IMR-90 (cell line): Measurements from ENCODE around the gene ADGRA1. TPM values are rescaled to one million over a fixed set of nuclear protein-coding genes. Genes with fewer than 3 reads are reported as not detected.

Experiments used
- ATAC-seq: fragments of 200-7000 bp; cut with Tn5 transposase; 2 replicates; pipeline ENCODE4 v1.9.1; 2020; ENCODE audit warnings: low read depth, mild to moderate bottlenecking, moderate library complexity
- BruUV-seq: library from RNA; stranded (reverse); fragments of 400-500 nt; replicated peaks from 2 replicates; lab custom pipeline; 2021; lab: Mats Ljungman, UMichigan
- CTCF ChIA-PET: fragments of 300-600 bp; formaldehyde crosslinking; extraction: SDS; loops from one replicate; lab custom pipeline; 2021; ENCODE audit warnings: antibody characterized with exemption; lab: Yijun Ruan, JAX
- POLR2A ChIA-PET: fragments of 300-600 bp; sonication (Branson Sonifier 250); formaldehyde crosslinking; loops from one replicate; lab custom pipeline; 2022; ENCODE audit warnings: antibody characterized with exemption; ENCODE audit not compliant: unreplicated experiment; lab: Charles Lee
- DNase-seq: peaks from one replicate; pipeline ENCODE4 v3.0.0; 2013
- H2AFZ ChIP-seq: replicated peaks from 2 replicates; pipeline ENCODE3; 2013; ENCODE audit warnings: low read length, mild to moderate bottlenecking; ENCODE audit not compliant: poor library complexity
- H2AK5ac ChIP-seq: 2 replicates; pipeline ENCODE4 v1.6.1; 2013; ENCODE audit warnings: low read depth, low read length, inconsistent platforms
- H2AK9ac ChIP-seq: replicated peaks from 2 replicates; pipeline ENCODE3; 2013; ENCODE audit warnings: mild to moderate bottlenecking, low read depth, low read length, moderate library complexity; ENCODE audit not compliant: poor library complexity
- H2BK120ac ChIP-seq: 2 replicates; pipeline ENCODE4 v1.6.1; 2013; ENCODE audit warnings: low read depth, low read length, inconsistent platforms
- H2BK15ac ChIP-seq: 3 replicates; pipeline ENCODE4 v1.6.1; 2013; ENCODE audit warnings: low read depth, low read length, inconsistent platforms
- H2BK20ac ChIP-seq: 2 replicates; pipeline ENCODE4 v1.6.1; 2013; ENCODE audit warnings: low read depth, mild to moderate bottlenecking, inconsistent platforms, low read length, moderate library complexity
- H2BK5ac ChIP-seq: 2 replicates; pipeline ENCODE4 v1.6.1; 2013; ENCODE audit warnings: mild to moderate bottlenecking, low read depth, low read length, inconsistent platforms; ENCODE audit not compliant: poor library complexity, severe bottlenecking
- H3K14ac ChIP-seq: replicated peaks from 2 replicates; pipeline ENCODE4 v1.6.1; 2013; ENCODE audit warnings: low read depth, low read length, inconsistent platforms
- H3K18ac ChIP-seq: 2 replicates; pipeline ENCODE4 v1.6.1; 2013; ENCODE audit warnings: low read depth, low read length, control low read depth
- H3K23ac ChIP-seq: 2 replicates; pipeline ENCODE4 v1.6.1; 2013; ENCODE audit warnings: low read depth, low read length, inconsistent platforms
- H3K27ac ChIP-seq: 2 replicates; pipeline ENCODE4 v1.5.1; 2013; ENCODE audit warnings: mild to moderate bottlenecking, control low read depth, low read length; ENCODE audit not compliant: insufficient read depth
- H3K27me3 ChIP-seq: 2 replicates; pipeline ENCODE4 v1.6.1; 2013; ENCODE audit warnings: low read length; ENCODE audit not compliant: control insufficient read depth, insufficient read depth
- H3K36me3 ChIP-seq: 2 replicates; pipeline ENCODE4 v1.6.1; 2013; ENCODE audit warnings: low read length, mixed read lengths; ENCODE audit not compliant: control insufficient read depth, insufficient read depth
- H3K4ac ChIP-seq: 2 replicates; pipeline ENCODE4 v1.6.1; 2013; ENCODE audit warnings: low read depth, low read length, inconsistent platforms
- H3K4me1 ChIP-seq: 2 replicates; pipeline ENCODE4 v1.6.1; 2013; ENCODE audit warnings: low read length, mixed read lengths; ENCODE audit not compliant: control insufficient read depth, insufficient read depth
- H3K4me2 ChIP-seq: 2 replicates; pipeline ENCODE4 v1.6.1; 2013; ENCODE audit warnings: low read depth, mild to moderate bottlenecking, control low read depth, low read length, moderate library complexity
- H3K4me3 ChIP-seq: 2 replicates; pipeline ENCODE4 v1.5.1; 2013; ENCODE audit warnings: low read depth, mild to moderate bottlenecking, control low read depth, low read length, moderate library complexity; ENCODE audit not compliant: insufficient read depth
- H3K56ac ChIP-seq: 2 replicates; pipeline ENCODE4 v1.6.1; 2013; ENCODE audit warnings: low read length, inconsistent platforms; ENCODE audit not compliant: insufficient read depth; ENCODE audit errors: extremely low read depth
- H3K79me1 ChIP-seq, 2 experiments: 2 replicates each; pipeline ENCODE4 v1.6.1; 2013; ENCODE audit warnings: low read length in 2 of 2, inconsistent platforms in 1 of 2, low read depth in 1 of 2
- H3K9ac ChIP-seq: 2 replicates; pipeline ENCODE4 v1.6.1; 2013; ENCODE audit warnings: low read depth, low read length, control low read depth
- H3K9me1 ChIP-seq: 2 replicates; pipeline ENCODE4 v1.6.1; 2013; ENCODE audit warnings: low read length, inconsistent platforms; ENCODE audit not compliant: insufficient read depth
- H3K9me3 ChIP-seq: 2 replicates; pipeline ENCODE4 v1.6.1; 2013; ENCODE audit warnings: low read length; ENCODE audit not compliant: control insufficient read depth, insufficient read depth
- H4K20me1 ChIP-seq: 2 replicates; pipeline ENCODE4 v1.6.1; 2013; ENCODE audit warnings: low read length, inconsistent platforms; ENCODE audit not compliant: insufficient read depth
- H4K5ac ChIP-seq: 2 replicates; pipeline ENCODE4 v1.6.1; 2013; ENCODE audit warnings: mild to moderate bottlenecking, low read depth, low read length, control low read depth
- H4K8ac ChIP-seq, 2 experiments: 2 replicates each; pipeline ENCODE4 v1.6.1; 2013; ENCODE audit warnings: low read depth in 2 of 2, low read length in 2 of 2, control low read depth in 1 of 2, inconsistent platforms in 1 of 2
- H4K91ac ChIP-seq: 2 replicates; pipeline ENCODE4 v1.6.1; 2013; ENCODE audit warnings: low read depth, low read length, inconsistent platforms; ENCODE audit not compliant: insufficient read depth
- BHLHE40 ChIP-seq: fragments of 150-350 bp; IDR thresholded peaks from 2 replicates; pipeline ENCODE4 v1.6.1; 2016; ENCODE audit warnings: mild to moderate bottlenecking, low read depth, low read length
- CEBPB ChIP-seq: IDR thresholded peaks from 2 replicates; pipeline ENCODE4 v1.6.1; 2012; ENCODE audit warnings: low read depth, low read length, improper control_type of control experiment
- CHD1 ChIP-seq: IDR thresholded peaks from 2 replicates; pipeline ENCODE4 v1.6.1; 2012; ENCODE audit warnings: low read depth, low read length, improper control_type of control experiment
- FOS ChIP-seq: fragments of 150-350 bp; IDR thresholded peaks from 2 replicates; pipeline ENCODE4 v1.6.1; 2016; ENCODE audit warnings: low read depth, low read length
- MAFK ChIP-seq: IDR thresholded peaks from 2 replicates; pipeline ENCODE4 v1.6.1; 2012; ENCODE audit warnings: low read depth, low read length, improper control_type of control experiment
- MAZ ChIP-seq: IDR thresholded peaks from 2 replicates; pipeline ENCODE4 v1.6.1; 2012; ENCODE audit warnings: low read depth, mild to moderate bottlenecking, low read length, improper control_type of control experiment, moderate library complexity, borderline replicate concordance
- POLR2A ChIP-seq: IDR thresholded peaks from 2 replicates; pipeline ENCODE4 v1.6.1; 2012; ENCODE audit warnings: mild to moderate bottlenecking, low read depth, low read length
- RAD21 ChIP-seq: IDR thresholded peaks from 2 replicates; pipeline ENCODE4 v1.6.1; 2012; ENCODE audit warnings: low read length, improper control_type of control experiment
- RCOR1 ChIP-seq: IDR thresholded peaks from 2 replicates; pipeline ENCODE4 v1.6.1; 2012; ENCODE audit warnings: mild to moderate bottlenecking, low read length, improper control_type of control experiment; ENCODE audit not compliant: insufficient replicate concordance
- RFX5 ChIP-seq: IDR thresholded peaks from 2 replicates; pipeline ENCODE4 v1.8.0; 2012; ENCODE audit warnings: low read depth, mild to moderate bottlenecking, low read length, moderate library complexity
- USF2 ChIP-seq: fragments of 150-350 bp; IDR thresholded peaks from 2 replicates; pipeline ENCODE4 v1.6.1; 2017; ENCODE audit warnings: mild to moderate bottlenecking, antibody characterized with exemption, low read length, low read depth
- WGBS, 2 experiments: methylation state at CpG; one replicate each; pipeline versions ENCODE4 v1.1.5 to v1.1.7; 2013; ENCODE audit warnings: missing lambda C conversion rate in 2 of 2; ENCODE audit not compliant: insufficient read length in 1 of 2; ENCODE audit errors: extremely low coverage in 2 of 2; 5-methylcytosine and 5-hydroxymethylcytosine counted together
- dilution Hi-C: fragments of 300-500 bp; cut with HindIII; formaldehyde crosslinking; loops from one replicate; pipeline ENCODE4 v1.14.3; 2018; ENCODE audit warnings: low sequenced_read_pairs; ENCODE audit not compliant: unreplicated experiment
- in situ Hi-C: fragments of 300-500 bp; cut with MboI; formaldehyde crosslinking; loops from 3 replicates; pipeline ENCODE4 v1.14.3; 2019; ENCODE audit warnings: low sequenced_read_pairs, inconsistent platforms, mixed read lengths
- intact Hi-C: fragments of 100-400 bp; cut with micrococcal nuclease; formaldehyde crosslinking; loops from 2 replicates; pipeline ENCODE4 v1.10.0; 2022
- polyA plus RNA-seq, 3 experiments: library from polyadenylated mRNA; depleted of rRNA; stranded (reverse); fragments of >200 nt; gene quantifications; 2 replicates each; pipeline ENCODE4 v1.2.3, GENCODE V29; 2012; ENCODE audit warnings: low replicate concordance in 1 of 3
- total RNA-seq: library from RNA; depleted of rRNA; stranded (reverse); fragments of >200 nt; gene quantifications from 2 replicates; pipeline ENCODE4 v1.2.3, GENCODE V29; 2012
- TF ChIP-seq, protein P1 (sequence below): fragments of 150-350 bp; IDR thresholded peaks from 2 replicates; pipeline ENCODE4 v1.6.1; 2016; ENCODE audit warnings: low read depth, mild to moderate bottlenecking, low read length, moderate library complexity, borderline replicate concordance

Gene ADGRA1
- total and polyA plus RNA-seq, 2 of the 4 experiments (the other 2 are of a cell fraction) = not detected

- H3K27me3 ChIP-seq = peaks cover 2% of the 10 kb centered on the region
- peak overlapping the region; percentile 72 for H2AK9ac ChIP-seq
- H3K9ac ChIP-seq = no peak overlapping the region
- H4K20me1 ChIP-seq = no peaks in the 10 kb centered on the region
- ATAC-seq (no peak), DNase-seq (no peak)
- H3K4me3 ChIP-seq = no peak overlapping the region
- WGBS, 2 experiments = 78% methylated on average over 7 of the region's 34 CpGs; no CpG with 5 or more reads in 1 of the 2 experiments
- no peak overlapping the region for H2BK20ac ChIP-seq
- ChIA-PET POLR2A (no interaction called here), CTCF (interaction anchor here (1.0 kb wide), 1 partner anchor 14 kb away, joined by 4 read pairs; no protein-coding TSS in a partner anchor)
- TF ChIP-seq CEBPB = no peak
- TF ChIP-seq POLR2A = no peak
- TF ChIP-seq FOS = no peak
- TF ChIP-seq, protein P1, sequence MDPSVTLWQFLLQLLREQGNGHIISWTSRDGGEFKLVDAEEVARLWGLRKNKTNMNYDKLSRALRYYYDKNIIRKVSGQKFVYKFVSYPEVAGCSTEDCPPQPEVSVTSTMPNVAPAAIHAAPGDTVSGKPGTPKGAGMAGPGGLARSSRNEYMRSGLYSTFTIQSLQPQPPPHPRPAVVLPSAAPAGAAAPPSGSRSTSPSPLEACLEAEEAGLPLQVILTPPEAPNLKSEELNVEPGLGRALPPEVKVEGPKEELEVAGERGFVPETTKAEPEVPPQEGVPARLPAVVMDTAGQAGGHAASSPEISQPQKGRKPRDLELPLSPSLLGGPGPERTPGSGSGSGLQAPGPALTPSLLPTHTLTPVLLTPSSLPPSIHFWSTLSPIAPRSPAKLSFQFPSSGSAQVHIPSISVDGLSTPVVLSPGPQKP = no peak
- no peak for TF ChIP-seq MAZ
- TF ChIP-seq RCOR1 = no peak
- no peak for TF ChIP-seq RFX5
- no peak for TF ChIP-seq BHLHE40
- no peak for TF ChIP-seq USF2
- TF ChIP-seq CHD1 = no peak
- no peak for TF ChIP-seq RAD21
- no peak for TF ChIP-seq MAFK
- H2BK120ac ChIP-seq = no peak overlapping the region
- H2BK15ac ChIP-seq = no peak overlapping the region
- peak overlapping the region; percentile 27; the same call in 1 of the 2 replicates for H3K18ac ChIP-seq
- dilution Hi-C loops (no loop called here), intact Hi-C loops (no loop called here), in situ Hi-C loops (no loop called here)
- peak overlapping the region; percentile 67 for H2AFZ ChIP-seq
- H4K91ac ChIP-seq = peak overlapping the region; percentile 58; the same call in 1 of the 2 replicates
- H3K4me1 ChIP-seq = peaks cover 15% of the 10 kb centered on the region; the same call in 1 of the 2 replicates
- peak overlapping the region; percentile 2; the same call in 1 of the 2 replicates for H3K4me2 ChIP-seq
- no peaks in the 10 kb centered on the region for H3K79me1 ChIP-seq
- peak overlapping the region; percentile 71 for H3K27ac ChIP-seq
- H3K4ac ChIP-seq = peak overlapping the region; percentile 38; the same call in 1 of the 2 replicates
- H2AK5ac ChIP-seq = peak overlapping the region; percentile 50; the same call in 1 of the 2 replicates
- H4K8ac ChIP-seq = no peak overlapping the region
- no peak overlapping the region for H3K14ac ChIP-seq
- peak overlapping the region; percentile 37 for H2BK5ac ChIP-seq
- H3K9me1 ChIP-seq = no peaks in the 10 kb centered on the region
- H3K36me3 ChIP-seq = peaks cover 3% of the 10 kb centered on the region; the same call in 1 of the 2 replicates
- no peak overlapping the region for H4K5ac ChIP-seq
- no peak overlapping the region for H3K23ac ChIP-seq
- H3K9me3 ChIP-seq = no peaks in the 10 kb centered on the region
- no TSS peak for BruUV-seq
- H3K56ac ChIP-seq = no peak overlapping the region
Observed at GRCh38 chr10:133157662-133158436, 70.1 kb downstream of the ADGRA1 start.
